Hepatocyte (in vitro differentiated cells): ENCODE measurements around the gene RGPD8. TPM values are rescaled to one million over a fixed set of nuclear protein-coding genes. Genes with fewer than 3 reads are reported as not detected.

Source experiments
- DNase-seq: peaks from one replicate; pipeline ENCODE4 v3.0.0-alpha.2; 2016; ENCODE audit warnings: low spot score
- H2AFZ ChIP-seq: fragments of 200-600 bp; sonication (generic); 2 replicates; pipeline ENCODE4 v1.6.0; 2016; ENCODE audit warnings: antibody characterized with exemption, mild to moderate bottlenecking
- H3K27ac ChIP-seq: fragments of 200-600 bp; sonication (generic); 2 replicates; pipeline ENCODE4 v1.5.1; 2016; ENCODE audit warnings: mild to moderate bottlenecking
- H3K27me3 ChIP-seq: fragments of 200-600 bp; sonication (generic); 2 replicates; pipeline ENCODE4 v1.6.1; 2016
- H3K36me3 ChIP-seq: fragments of 200-600 bp; sonication (generic); replicated peaks from 2 replicates; pipeline ENCODE4 v1.5.1; 2016; ENCODE audit warnings: low read depth; ENCODE audit not compliant: insufficient read depth
- H3K4me1 ChIP-seq: fragments of 200-600 bp; sonication (generic); 2 replicates; pipeline ENCODE4 v1.5.1; 2016; ENCODE audit warnings: mild to moderate bottlenecking, moderate library complexity; ENCODE audit not compliant: insufficient read depth
- H3K4me2 ChIP-seq: fragments of 200-600 bp; sonication (generic); 2 replicates; pipeline ENCODE4 v1.6.0; 2016
- H3K4me3 ChIP-seq: fragments of 200-600 bp; sonication (generic); 2 replicates; pipeline ENCODE4 v1.5.1; 2016; ENCODE audit warnings: mild to moderate bottlenecking
- H3K79me2 ChIP-seq: fragments of 200-600 bp; sonication (generic); 2 replicates; pipeline ENCODE4 v1.6.0; 2017; ENCODE audit warnings: mild to moderate bottlenecking
- H3K9me2 ChIP-seq: fragments of 200-600 bp; sonication (generic); replicated peaks from 2 replicates; pipeline ENCODE4 v1.6.0; 2017; ENCODE audit warnings: mild to moderate bottlenecking; ENCODE audit not compliant: insufficient read depth
- H3K9me3 ChIP-seq: fragments of 200-600 bp; sonication (generic); 2 replicates; pipeline ENCODE4 v1.5.1; 2016; ENCODE audit warnings: low read depth, mild to moderate bottlenecking
- H4K20me1 ChIP-seq: fragments of 200-600 bp; sonication (generic); 2 replicates; pipeline ENCODE4 v1.6.0; 2016; ENCODE audit warnings: mild to moderate bottlenecking; ENCODE audit not compliant: insufficient read depth, poor library complexity, severe bottlenecking
- EZH2 ChIP-seq: fragments of 200-600 bp; sonication (generic); IDR thresholded peaks from 2 replicates; pipeline ENCODE4 v1.6.1; 2016; ENCODE audit warnings: antibody characterized with exemption, mild to moderate bottlenecking, borderline replicate concordance
- EZH2phosphoT487 ChIP-seq: fragments of 200-600 bp; sonication (generic); IDR thresholded peaks from one replicate; pipeline ENCODE4 v1.6.1; 2018; ENCODE audit warnings: antibody characterized with exemption, mild to moderate bottlenecking, low read depth, moderate library complexity; ENCODE audit not compliant: unreplicated experiment, severe bottlenecking
- WGBS: methylation state at CpG from one replicate; pipeline ENCODE4 v1.1.6; 2016; ENCODE audit warnings: low lambda C conversion rate; ENCODE audit errors: missing lambda C conversion rate; 5-methylcytosine and 5-hydroxymethylcytosine counted together
- polyA plus RNA-seq: library from polyadenylated mRNA; unstranded; fragments of >200 nt; fragmentation: Nextera tagmentation; extraction: Ambion mirVana; gene quantifications from 2 replicates; pipeline ENCODE4 v1.2.1, GENCODE V29; 2016
- total RNA-seq: library from RNA; depleted of rRNA; stranded (reverse); fragments of >200 nt; gene quantifications from 2 replicates; pipeline ENCODE4 v1.2.3, GENCODE V29; 2014
- TF ChIP-seq, protein P1 (sequence below): fragments of 200-600 bp; sonication (generic); IDR thresholded peaks from 2 replicates; pipeline ENCODE4 v1.5.1; 2016; ENCODE audit warnings: antibody characterized with exemption, mild to moderate bottlenecking; ENCODE audit not compliant: poor library complexity

RGPD8 gene
- total and polyA plus RNA-seq, 2 experiments from 2014 or later = 1.0 to 17.4 TPM

DNA sequence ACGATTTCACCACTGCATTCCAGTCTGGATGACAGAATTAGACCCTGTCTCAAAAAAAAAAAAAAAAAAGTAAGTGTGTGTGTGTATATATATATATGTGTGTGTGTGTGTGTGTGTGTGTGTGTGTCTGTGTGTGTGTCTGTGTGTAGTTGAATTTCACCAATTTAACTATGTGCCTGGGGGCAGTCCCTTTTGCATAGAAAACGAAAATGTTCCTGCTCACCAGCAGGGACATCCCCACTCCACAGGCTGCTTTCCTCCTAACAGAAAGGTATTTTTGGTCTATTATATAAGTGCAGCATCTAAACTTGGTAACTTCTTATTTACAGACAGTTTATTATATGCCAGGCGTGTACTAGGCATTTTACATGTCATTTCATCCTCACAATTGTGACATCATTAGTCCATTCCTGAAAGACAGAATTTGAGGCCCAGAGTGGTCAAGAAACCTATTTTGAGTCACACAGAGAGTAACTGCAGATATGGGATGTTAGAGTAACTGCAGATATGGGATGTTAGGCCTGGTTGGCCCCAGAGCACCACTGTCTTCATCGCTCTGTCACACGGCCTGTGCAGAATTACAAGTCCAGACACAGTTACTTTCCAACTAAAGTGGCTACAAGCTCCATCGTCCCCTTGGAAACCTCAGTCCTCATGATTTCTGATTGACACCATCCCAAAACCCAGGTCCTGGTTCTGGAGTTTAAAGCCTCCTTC lies 39.3 kb upstream of the RGPD8 start:
- TF ChIP-seq EZH2phosphoT487 = no peak
- TF ChIP-seq, protein P1, sequence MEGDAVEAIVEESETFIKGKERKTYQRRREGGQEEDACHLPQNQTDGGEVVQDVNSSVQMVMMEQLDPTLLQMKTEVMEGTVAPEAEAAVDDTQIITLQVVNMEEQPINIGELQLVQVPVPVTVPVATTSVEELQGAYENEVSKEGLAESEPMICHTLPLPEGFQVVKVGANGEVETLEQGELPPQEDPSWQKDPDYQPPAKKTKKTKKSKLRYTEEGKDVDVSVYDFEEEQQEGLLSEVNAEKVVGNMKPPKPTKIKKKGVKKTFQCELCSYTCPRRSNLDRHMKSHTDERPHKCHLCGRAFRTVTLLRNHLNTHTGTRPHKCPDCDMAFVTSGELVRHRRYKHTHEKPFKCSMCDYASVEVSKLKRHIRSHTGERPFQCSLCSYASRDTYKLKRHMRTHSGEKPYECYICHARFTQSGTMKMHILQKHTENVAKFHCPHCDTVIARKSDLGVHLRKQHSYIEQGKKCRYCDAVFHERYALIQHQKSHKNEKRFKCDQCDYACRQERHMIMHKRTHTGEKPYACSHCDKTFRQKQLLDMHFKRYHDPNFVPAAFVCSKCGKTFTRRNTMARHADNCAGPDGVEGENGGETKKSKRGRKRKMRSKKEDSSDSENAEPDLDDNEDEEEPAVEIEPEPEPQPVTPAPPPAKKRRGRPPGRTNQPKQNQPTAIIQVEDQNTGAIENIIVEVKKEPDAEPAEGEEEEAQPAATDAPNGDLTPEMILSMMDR = no peak
- TF ChIP-seq EZH2 = no peak
- H3K27ac ChIP-seq = no peak overlapping the region
- no peaks in the 10 kb centered on the region for H4K20me1 ChIP-seq
- DNase-seq = no peak
- WGBS = 82% methylated on average over 6 of the region's 6 CpGs
- H3K4me2 ChIP-seq = no peak overlapping the region
- no peak overlapping the region for H2AFZ ChIP-seq
- H3K79me2 ChIP-seq = no peaks in the 10 kb centered on the region
- H3K4me1 ChIP-seq = no peaks in the 10 kb centered on the region
- no peaks in the 10 kb centered on the region for H3K9me2 ChIP-seq
- H3K36me3 ChIP-seq = no peaks in the 10 kb centered on the region
- no peak overlapping the region for H3K4me3 ChIP-seq
- H3K27me3 ChIP-seq = no peaks in the 10 kb centered on the region
- no peaks in the 10 kb centered on the region for H3K9me3 ChIP-seq

DNA sequence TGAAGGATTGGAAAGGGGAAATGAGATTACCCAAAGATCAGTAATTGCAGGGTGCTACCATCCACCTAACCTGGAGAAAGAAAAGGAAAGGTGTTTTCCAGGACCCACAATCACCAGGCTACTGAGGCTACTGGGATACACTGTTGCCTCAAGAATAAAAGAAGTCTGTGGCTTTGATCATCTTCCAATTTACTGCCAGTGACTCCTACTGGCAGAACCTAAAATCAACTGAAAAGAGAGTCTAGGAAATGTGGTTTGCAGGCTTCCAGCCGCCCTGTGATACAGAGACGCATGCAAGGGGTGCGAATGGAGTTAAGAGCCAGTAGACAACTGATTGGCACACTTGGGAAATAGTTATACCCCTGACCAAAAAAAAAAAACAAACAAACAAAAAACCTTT lies 31.9 kb upstream of the RGPD8 start:
- Histone ChIP-seq H4K20me1 (no peaks in the 10 kb centered on the region), H3K4me2 (no peak overlapping the region), H3K4me1 (no peaks in the 10 kb centered on the region), H3K27ac (no peak overlapping the region), H2AFZ (no peak overlapping the region), H3K9me3 (no peaks in the 10 kb centered on the region), H3K27me3 (no peaks in the 10 kb centered on the region), H3K9me2 (no peaks in the 10 kb centered on the region), H3K36me3 (no peaks in the 10 kb centered on the region), H3K79me2 (no peaks in the 10 kb centered on the region), H3K4me3 (no peak overlapping the region)
- no peak for DNase-seq
- TF ChIP-seq, protein P1 = no peak
- TF ChIP-seq EZH2 (no peak), EZH2phosphoT487 (no peak)
- WGBS = 72% methylated on average over 3 of the region's 3 CpGs

DNA sequence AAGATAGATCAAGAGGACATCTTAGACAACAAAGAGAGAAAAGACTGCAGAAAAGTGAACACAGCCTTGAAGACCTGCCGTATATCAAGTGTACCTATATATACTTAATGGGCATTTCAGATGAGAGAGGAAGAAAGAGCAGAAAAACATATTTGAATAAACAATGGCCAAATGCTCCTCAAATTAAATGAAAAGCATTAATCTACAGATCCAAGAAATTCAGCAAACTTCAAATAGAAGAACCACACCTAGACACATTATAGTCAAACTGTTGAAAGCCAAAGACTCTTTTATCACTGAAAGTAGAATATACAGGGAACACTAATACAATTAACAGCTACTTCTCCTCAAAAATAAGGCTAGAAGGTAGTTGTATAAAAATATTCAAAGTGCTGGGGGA lies 29.8 kb upstream of the RGPD8 start:
- WGBS = 97% methylated on average over 1 of the region's 1 CpG
- H3K9me3 ChIP-seq = no peaks in the 10 kb centered on the region
- no peak overlapping the region for H3K4me2 ChIP-seq
- H3K27me3 ChIP-seq = no peaks in the 10 kb centered on the region
- no peaks in the 10 kb centered on the region for H3K79me2 ChIP-seq
- no peaks in the 10 kb centered on the region for H3K36me3 ChIP-seq
- H4K20me1 ChIP-seq = no peaks in the 10 kb centered on the region
- H3K27ac ChIP-seq = no peak overlapping the region
- H3K9me2 ChIP-seq = no peaks in the 10 kb centered on the region
- no peak overlapping the region for H3K4me3 ChIP-seq
- H2AFZ ChIP-seq = no peak overlapping the region
- TF ChIP-seq EZH2phosphoT487 (no peak), EZH2 (no peak)
- TF ChIP-seq, protein P1 = no peak
- no peak for DNase-seq
- H3K4me1 ChIP-seq = no peaks in the 10 kb centered on the region
